GM19193 (cell line): Measurements from ENCODE around the gene TAF3.

Source experiments
- POLR2A ChIP-seq: IDR thresholded peaks from 4 replicates; pipeline ENCODE4 v1.6.1; 2011; ENCODE audit not compliant: insufficient read depth, insufficient read length; ENCODE audit errors: extremely low read depth

Gene TAF3

DNA sequence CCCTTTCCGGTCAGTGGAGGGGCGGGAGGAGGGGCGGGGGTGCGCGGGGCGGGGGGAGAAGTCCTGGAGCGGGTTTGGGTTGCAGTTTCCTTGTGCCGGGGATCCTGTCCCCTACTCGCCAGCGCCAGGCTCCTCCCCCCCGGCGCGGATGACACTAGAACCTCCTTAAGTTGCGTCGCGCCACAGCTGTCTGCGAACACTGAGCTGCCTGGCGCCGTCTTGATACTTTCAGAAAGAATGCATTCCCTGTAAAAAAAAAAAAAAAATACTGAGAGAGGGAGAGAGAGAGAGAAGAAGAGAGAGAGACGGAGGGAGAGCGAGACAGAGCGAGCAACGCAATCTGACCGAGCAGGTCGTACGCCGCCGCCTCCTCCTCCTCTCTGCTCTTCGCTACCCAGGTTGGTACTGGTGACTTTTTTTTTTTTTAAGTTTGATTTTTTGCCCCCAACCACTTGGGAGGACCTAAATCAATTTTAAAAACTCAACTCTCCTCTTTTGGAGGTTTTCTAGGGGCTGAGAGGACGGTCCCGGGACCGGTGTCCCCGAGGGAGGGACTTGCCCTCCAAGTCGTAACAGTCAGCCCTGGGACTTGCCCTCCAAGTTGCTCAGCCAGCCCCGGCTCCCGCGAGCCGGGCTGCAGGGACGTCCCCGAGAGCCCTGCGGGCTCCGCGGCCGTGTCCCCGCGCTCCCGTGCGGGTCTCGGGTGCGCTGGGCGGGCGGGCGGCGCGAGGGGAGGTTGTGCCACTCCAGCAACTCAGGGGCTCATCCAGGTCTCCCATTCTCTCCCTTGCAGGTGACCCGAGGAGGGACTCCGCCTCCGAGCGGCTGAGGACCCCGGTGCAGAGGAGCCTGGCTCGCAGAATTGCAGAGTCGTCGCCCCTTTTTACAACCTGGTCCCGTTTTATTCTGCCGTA is 236.4 kb downstream of the TAF3 start, which contains the start of gene GATA3:
GATA3 (plus strand) TSS at position 195 of the 914 bp plus-strand sequence. CDS start 968 bp downstream, outside the sequence.
- peak; percentile 38 for TF ChIP-seq POLR2A

DNA sequence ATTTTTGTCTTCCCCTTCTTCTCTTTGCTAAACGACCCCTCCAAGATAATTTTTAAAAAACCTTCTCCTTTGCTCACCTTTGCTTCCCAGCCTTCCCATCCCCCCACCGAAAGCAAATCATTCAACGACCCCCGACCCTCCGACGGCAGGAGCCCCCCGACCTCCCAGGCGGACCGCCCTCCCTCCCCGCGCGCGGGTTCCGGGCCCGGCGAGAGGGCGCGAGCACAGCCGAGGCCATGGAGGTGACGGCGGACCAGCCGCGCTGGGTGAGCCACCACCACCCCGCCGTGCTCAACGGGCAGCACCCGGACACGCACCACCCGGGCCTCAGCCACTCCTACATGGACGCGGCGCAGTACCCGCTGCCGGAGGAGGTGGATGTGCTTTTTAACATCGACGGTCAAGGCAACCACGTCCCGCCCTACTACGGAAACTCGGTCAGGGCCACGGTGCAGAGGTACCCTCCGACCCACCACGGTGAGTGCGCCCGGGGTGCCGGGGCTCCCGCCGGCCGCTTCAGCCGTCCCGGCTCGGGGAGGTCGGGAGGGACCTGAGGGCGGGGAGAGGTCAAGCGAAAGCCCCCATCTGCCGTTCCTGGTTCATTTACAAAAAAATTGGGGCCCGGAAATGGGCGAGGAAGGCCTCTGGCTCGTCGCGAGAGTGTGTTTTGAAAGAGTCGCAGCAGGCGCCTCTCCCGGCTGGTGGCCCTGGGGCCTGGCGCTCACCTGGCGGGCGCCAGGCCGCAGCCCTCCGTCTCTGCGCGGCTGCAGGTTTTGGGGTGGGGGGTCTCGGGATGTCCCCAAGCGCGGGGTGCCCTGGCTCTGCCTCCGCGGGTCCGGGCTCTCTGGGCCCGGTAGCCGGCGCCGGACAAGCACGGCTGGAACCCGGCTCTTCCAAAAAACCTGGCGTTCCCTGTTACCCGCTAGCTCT is 237.4 kb downstream of the TAF3 start:
- TF ChIP-seq POLR2A, result peak; percentile 56

DNA sequence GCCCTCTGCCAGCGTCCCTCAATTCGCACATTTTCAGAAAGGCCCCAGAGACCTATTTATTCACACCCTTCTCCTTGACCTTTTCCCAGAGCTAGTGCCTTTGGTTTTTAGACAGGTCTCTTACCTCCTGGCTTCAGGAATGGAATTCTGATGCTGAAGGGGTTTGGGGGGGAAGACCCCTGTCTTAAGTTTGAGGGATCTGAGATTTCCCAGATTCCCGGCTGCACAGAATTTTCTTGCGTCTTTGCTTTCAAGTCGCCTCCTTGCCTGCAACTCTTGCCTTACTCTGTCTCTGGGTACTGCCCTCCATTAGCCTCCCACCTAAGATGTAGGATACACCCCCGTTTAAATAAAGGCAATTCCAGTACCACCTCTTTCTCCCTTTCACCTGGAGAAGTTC is 238.1 kb downstream of the TAF3 start:
- TF ChIP-seq POLR2A, result no peak

DNA sequence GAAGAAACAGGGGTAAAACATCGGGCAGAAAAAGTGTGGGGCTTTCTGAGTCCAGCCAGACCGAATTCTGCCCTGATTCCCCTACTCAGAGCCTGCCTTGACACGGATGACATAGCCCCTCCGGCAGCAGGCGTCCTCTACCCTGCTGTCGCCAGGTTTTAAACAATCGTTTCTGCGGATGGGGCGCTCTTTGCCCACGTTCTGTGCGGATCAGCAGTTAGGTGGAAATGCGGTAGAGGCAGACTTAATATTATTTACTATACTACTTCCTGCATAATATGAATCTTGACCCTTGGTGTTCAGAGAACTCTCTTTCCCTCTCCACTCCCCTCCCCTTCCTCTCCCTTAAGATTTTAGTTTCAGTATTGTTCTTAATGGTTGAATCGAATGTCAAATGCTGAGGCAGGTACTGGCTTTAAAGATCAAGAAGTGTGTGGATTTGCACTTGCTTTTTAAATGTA is 238.6 kb downstream of the TAF3 start:
- peak; percentile 60 for TF ChIP-seq POLR2A

DNA sequence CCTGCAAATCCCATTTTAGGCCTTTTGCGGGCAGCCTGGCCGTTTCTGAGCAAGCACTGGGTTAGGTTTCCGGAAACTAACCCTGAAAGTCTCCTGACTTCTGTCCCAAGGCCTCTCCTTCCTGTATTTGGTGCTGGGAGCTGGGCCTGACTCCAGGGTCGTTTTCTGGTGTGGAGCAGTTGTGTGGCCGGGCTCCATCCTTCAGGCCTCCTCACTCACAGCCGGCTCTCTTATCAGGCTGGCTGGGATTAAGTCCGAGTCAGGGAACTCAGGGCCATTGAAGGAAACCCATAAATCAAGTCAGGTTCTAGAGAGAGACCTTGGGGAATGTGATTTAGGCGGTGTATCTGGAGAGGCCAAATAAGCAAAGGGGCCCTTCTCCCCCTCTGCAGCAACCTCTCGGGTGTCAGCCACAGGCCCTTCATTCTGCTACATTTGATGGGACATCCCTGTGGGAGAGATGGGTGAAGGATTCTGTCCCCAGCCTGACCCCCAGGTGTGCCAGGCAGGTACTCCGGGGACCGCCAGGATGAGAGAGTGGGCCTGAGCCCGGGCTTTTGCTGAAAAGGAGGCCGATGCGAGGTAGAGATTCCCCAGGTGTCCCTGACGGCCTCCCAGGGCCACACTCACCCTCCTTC is 239.4 kb downstream of the TAF3 start:
- no peak for TF ChIP-seq POLR2A

DNA sequence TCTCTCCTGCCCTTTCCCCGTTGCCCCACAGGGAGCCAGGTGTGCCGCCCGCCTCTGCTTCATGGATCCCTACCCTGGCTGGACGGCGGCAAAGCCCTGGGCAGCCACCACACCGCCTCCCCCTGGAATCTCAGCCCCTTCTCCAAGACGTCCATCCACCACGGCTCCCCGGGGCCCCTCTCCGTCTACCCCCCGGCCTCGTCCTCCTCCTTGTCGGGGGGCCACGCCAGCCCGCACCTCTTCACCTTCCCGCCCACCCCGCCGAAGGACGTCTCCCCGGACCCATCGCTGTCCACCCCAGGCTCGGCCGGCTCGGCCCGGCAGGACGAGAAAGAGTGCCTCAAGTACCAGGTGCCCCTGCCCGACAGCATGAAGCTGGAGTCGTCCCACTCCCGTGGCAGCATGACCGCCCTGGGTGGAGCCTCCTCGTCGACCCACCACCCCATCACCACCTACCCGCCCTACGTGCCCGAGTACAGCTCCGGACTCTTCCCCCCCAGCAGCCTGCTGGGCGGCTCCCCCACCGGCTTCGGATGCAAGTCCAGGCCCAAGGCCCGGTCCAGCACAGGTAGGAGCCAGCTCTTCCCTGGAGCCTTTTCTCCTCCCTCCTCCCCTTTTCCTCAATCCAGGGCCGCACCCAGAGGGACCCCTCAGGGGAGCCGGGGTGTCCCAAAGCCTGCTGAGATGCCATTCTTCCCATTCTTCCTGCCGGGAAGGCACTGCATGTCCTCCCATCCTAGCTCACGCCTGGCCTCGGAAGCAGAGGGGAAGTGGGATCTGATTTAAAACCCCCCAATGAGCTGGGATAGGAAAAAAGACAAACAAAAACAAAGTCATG is 240.2 kb downstream of the TAF3 start:
- no peak for TF ChIP-seq POLR2A

DNA sequence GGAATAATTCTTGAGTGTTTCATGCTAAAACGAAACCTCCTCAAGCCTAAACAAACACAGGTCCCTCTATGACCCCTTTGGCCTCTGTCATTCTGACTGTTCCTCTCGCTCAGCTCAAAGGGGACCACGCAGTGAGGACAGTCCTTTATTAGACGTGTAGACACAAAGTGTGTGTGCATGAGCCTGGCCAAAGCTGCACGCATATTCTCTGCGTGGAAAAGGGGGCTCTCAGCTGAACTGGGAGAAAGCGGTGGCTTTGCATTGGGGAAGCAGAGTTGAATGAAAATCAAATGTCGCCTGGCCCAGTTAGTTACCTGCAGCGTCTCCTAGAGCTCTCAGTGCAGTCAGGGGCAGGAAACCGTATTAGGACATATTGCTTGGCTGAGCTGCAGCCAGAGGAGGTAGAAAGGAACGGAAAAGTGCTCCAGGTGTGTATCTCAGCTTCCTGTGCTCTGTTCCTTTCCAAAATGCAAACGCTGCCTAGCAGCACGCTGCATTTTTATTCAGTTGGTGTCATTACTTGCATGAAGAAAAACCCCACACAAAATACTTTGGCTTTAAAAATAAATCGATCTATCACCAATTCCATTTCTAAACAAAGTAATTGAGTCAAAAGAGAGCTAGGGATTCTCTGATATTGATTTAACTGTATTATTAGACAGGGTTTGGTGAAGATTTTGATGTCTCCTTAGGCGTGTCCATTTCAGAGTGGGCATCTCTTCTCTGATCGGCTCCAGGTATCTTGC is 241.1 kb downstream of the TAF3 start:
- TF ChIP-seq POLR2A, result no peak

DNA sequence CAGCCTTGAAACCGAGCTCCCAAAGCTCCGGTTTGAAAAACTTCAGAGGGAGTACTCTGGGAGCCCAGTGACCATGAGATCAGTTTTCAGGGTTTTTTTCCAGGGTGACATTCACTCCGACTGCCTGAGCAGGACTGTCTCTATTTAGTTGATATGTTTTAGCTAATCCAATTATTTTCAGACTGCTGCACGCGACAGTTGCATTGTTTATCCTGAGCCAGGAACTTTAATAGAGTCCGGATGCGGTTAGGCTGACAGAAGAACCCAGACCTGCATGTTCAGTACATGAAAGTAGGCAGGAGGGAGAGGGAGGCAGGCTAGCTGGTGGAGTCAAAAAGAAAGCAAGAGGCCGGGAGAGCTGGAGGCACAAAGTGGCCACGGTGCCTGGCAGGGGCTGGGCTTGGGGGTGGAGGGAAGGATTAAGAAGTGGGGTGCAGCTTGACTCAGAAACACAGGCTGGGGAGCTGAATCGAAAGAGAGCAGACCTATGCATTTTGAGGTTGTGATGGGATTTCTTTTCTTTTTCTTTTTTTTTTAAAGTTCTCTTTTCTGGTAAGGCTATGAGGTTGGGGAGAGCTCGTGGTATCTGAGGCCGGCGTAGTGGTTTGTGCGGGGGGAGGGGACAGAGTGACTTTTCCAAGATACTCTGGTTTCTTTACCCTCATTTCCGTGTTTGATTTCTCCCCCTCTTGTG is 241.9 kb downstream of the TAF3 start:
- no peak for TF ChIP-seq POLR2A

DNA sequence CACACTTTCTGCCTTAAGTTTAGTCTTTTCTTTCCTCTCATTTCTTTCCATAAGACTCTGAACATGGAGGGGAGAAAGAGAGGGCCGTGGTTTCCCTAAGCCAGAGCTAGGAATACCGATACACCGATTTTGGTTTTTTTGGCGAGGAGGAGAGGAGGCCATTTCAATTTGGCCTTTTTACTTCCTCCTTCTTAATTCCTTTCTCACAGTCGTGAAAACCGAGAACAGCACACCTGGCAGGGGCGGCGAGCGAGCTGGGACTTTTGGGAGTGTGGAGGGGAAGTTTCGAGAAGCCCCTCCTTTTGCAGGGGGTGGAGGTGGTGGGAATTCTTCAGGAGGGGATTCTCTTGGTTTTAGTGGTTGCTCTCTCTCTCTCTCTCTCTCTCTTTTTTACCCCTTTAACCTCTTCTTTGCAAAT is 242.4 kb downstream of the TAF3 start:
- no peak for TF ChIP-seq POLR2A

DNA sequence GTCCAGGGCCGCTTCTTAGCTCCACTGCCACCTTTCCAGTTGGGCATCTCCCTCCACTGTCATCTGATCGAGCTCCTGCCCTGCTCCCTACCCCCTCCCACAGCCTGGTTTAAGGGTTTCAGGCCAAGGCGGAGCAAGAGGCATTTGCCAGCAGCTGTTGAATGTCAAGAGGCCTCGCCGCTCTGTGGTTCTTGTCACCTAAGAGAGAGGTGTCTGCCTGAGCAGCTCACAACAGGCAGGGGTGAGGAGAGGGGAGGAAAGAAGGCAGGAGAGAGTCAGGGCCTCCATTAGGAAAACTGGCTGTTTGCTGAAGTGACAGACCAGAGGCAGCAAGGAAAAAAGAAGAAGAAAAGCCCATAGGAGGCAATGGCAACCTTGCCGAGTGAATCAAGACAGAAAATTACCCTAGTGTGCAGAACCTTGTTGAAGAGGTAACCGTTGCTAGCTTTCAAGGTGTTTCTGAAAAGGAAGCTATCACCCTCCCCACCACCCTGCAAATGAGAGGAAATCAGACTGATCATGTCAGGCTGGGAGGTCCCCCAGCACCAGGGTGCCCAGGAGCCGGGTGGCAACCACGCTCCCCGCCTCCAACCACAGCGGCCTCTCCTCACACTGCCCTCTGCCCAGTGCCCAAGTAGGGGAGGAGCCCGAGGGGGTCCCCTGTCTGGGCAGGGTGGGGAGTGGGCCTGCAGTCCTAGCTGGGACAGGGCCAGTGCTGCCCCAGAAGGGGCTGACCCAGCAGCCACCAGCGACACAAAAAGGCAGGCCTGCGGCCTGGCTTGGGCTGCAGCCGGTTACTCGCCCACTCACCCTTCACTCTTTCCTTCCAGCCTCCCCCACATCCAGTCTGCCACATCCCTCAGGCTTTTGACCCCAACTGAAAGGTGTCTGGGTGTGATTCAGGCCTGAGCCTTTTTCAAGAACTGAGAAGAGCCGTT is 243.2 kb downstream of the TAF3 start:
- no peak for TF ChIP-seq POLR2A

DNA sequence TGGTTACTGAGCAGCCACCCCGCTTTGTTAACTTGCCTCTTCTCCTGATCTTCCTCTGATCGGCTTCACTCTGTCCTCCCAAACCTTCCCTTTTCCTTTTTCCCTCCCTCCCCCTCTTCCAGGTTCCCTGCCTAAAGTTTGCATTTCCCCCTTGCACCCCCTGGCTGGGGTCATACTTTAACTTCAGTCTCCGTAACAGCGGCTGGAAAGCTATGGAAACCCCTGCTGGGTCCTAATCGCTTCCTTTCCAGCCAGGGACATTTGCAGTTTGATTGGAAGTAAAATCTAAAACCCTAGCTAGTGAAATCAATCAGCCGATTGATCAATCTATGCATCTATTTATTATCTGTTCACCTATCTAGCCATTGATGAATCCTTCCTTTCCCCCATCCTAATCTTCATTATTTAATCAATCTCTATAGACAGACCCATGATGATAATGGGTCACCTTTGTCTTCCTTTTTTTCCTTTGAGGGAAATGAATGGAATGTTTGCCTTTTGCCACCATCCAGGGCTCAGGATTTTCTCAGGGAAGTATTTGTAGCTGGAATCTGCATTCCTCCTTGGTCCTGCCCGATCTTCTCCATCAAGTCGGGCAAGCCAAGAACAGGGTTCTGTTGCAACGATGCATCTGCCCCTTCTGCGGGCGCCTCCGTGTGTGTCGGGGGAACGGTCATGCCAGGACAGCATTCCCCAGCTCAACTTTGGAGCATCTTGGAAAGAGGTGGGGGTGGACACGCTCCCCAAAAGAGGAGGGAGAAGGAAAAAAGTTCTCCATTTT is 245.0 kb downstream of the TAF3 start:
- TF ChIP-seq POLR2A, result no peak
